GM23338 (cell line): Measurements from ENCODE around the gene VCPKMT. TPM values are rescaled to one million over a fixed set of nuclear protein-coding genes. Genes with fewer than 3 reads are reported as not detected.
A peak's percentile ranks its signal among the peaks of the same experiment; 100 is the strongest.

Experiments used
- ATAC-seq: fragments of 200-7000 bp; cut with Tn5 transposase; 3 replicates; pipeline ENCODE4 v1.9.1; 2020
- DNase-seq: peaks from one replicate; pipeline ENCODE4 v3.0.0-alpha.2; 2015; ENCODE audit warnings: low spot score
- H2AFZ ChIP-seq: fragments of 200-600 bp; sonication (generic); 2 replicates; pipeline ENCODE4 v1.8.0; 2016; ENCODE audit warnings: antibody characterized with exemption, mild to moderate bottlenecking, moderate library complexity
- H3F3A ChIP-seq: fragments of 200-600 bp; sonication (generic); replicated peaks from 2 replicates; pipeline ENCODE4 v1.8.0; 2017; ENCODE audit warnings: antibody characterized with exemption, mixed run types, low read depth
- H3K27ac ChIP-seq: fragments of 200-600 bp; sonication (generic); 2 replicates; pipeline ENCODE4 v1.6.1; 2016; ENCODE audit warnings: low read depth
- H3K27me3 ChIP-seq: fragments of 200-600 bp; sonication (generic); 2 replicates; pipeline ENCODE4 v1.8.0; 2016; ENCODE audit warnings: mild to moderate bottlenecking, mixed run types, moderate library complexity; ENCODE audit not compliant: insufficient read depth
- H3K36me3 ChIP-seq: fragments of 200-600 bp; sonication (generic); 2 replicates; pipeline ENCODE4 v1.8.0; 2016; ENCODE audit warnings: mild to moderate bottlenecking; ENCODE audit not compliant: insufficient read depth
- H3K4me1 ChIP-seq: fragments of 200-600 bp; sonication (generic); 2 replicates; pipeline ENCODE4 v1.8.0; 2016; ENCODE audit warnings: mild to moderate bottlenecking, moderate library complexity; ENCODE audit not compliant: insufficient read depth
- H3K4me2 ChIP-seq: fragments of 200-600 bp; sonication (generic); 2 replicates; pipeline ENCODE4 v1.7.1; 2017; ENCODE audit warnings: mixed run types
- H3K4me3 ChIP-seq: fragments of 200-600 bp; sonication (generic); 2 replicates; pipeline ENCODE4 v1.6.1; 2016; ENCODE audit warnings: mixed run types
- H3K79me2 ChIP-seq: fragments of 200-600 bp; sonication (generic); replicated peaks from 2 replicates; pipeline ENCODE4 v1.8.0; 2017; ENCODE audit warnings: mild to moderate bottlenecking; ENCODE audit not compliant: insufficient read depth
- H3K9me2 ChIP-seq: fragments of 200-600 bp; sonication (generic); 2 replicates; pipeline ENCODE4 v1.8.0; 2017; ENCODE audit not compliant: insufficient read depth
- H4K20me1 ChIP-seq: fragments of 200-600 bp; sonication (generic); replicated peaks from 2 replicates; pipeline ENCODE4 v1.8.0; 2017; ENCODE audit warnings: mild to moderate bottlenecking; ENCODE audit not compliant: insufficient read depth
- H3K27ac Mint-ChIP-seq: 2 replicates; pipeline ENCODE4 v1.8.0; 2020; ENCODE audit warnings: inconsistent platforms, mild to moderate bottlenecking, moderate library complexity, mixed read lengths
- H3K27me3 Mint-ChIP-seq: 3 replicates; pipeline ENCODE4 v1.8.0; 2022; ENCODE audit warnings: low read depth, mild to moderate bottlenecking, moderate library complexity, mixed read lengths, inconsistent platforms; ENCODE audit not compliant: insufficient read depth, poor library complexity
- H3K36me3 Mint-ChIP-seq: 3 replicates; pipeline ENCODE4 v1.8.0; 2021; ENCODE audit warnings: low read depth, mild to moderate bottlenecking, inconsistent platforms, moderate library complexity, mixed read lengths
- H3K4me1 Mint-ChIP-seq: 3 replicates; pipeline ENCODE4 v1.8.0; 2020; ENCODE audit warnings: mild to moderate bottlenecking, inconsistent platforms, mixed read lengths
- H3K4me3 Mint-ChIP-seq: 3 replicates; pipeline ENCODE4 v1.8.0; 2021; ENCODE audit warnings: moderate library complexity, mild to moderate bottlenecking, inconsistent platforms, mixed read lengths
- H3K9me3 Mint-ChIP-seq: 3 replicates; pipeline ENCODE4 v1.8.0; 2020; ENCODE audit warnings: moderate library complexity, mild to moderate bottlenecking, inconsistent platforms, mixed read lengths
- CREB1 ChIP-seq: fragments of 250-450 bp; sonication (Bioruptor Pico); IDR thresholded peaks from 2 replicates; pipeline ENCODE4 v1.5.0; 2020; ENCODE audit warnings: low read depth, mild to moderate bottlenecking, moderate library complexity
- EZH2 ChIP-seq: fragments of 200-600 bp; sonication (generic); IDR thresholded peaks from one replicate; pipeline ENCODE4 v1.8.0; 2017; ENCODE audit warnings: antibody characterized with exemption, mild to moderate bottlenecking, low read depth; ENCODE audit not compliant: unreplicated experiment
- EZH2phosphoT487 ChIP-seq: fragments of 200-600 bp; sonication (generic); IDR thresholded peaks from one replicate; pipeline ENCODE4 v1.8.1; 2018; ENCODE audit warnings: antibody characterized with exemption; ENCODE audit not compliant: unreplicated experiment
- JUNB ChIP-seq: IDR thresholded peaks from one replicate; pipeline ENCODE4 v1.6.1; 2016; ENCODE audit warnings: antibody characterized with exemption; ENCODE audit not compliant: unreplicated experiment
- NANOG ChIP-seq: IDR thresholded peaks from 2 replicates; pipeline ENCODE4 v1.6.1; 2016; ENCODE audit warnings: antibody characterized with exemption, borderline replicate concordance
- POLR2AphosphoS5 ChIP-seq: IDR thresholded peaks from 2 replicates; pipeline ENCODE4 v1.6.1; 2016; ENCODE audit warnings: antibody characterized with exemption, low read depth
- STAT1 ChIP-seq: IDR thresholded peaks from one replicate; pipeline ENCODE4 v1.6.1; 2016; ENCODE audit warnings: antibody characterized with exemption; ENCODE audit not compliant: unreplicated experiment
- ZNF114 ChIP-seq: fragments of 250-450 bp; sonication (Bioruptor Pico); IDR thresholded peaks from 2 replicates; pipeline ENCODE4 v1.5.0; 2020; ENCODE audit warnings: mild to moderate bottlenecking, moderate library complexity
- ZNF331 ChIP-seq: fragments of 250-450 bp; sonication (Bioruptor Pico); IDR thresholded peaks from 2 replicates; pipeline ENCODE4 v1.5.0; 2020; ENCODE audit warnings: low read depth, mild to moderate bottlenecking, moderate library complexity
- ZNF462 ChIP-seq: fragments of 250-450 bp; sonication (Bioruptor Pico); IDR thresholded peaks from 2 replicates; pipeline ENCODE4 v1.5.0; 2020; ENCODE audit warnings: mild to moderate bottlenecking, moderate library complexity
- polyA plus RNA-seq: library from polyadenylated mRNA; unstranded; fragments of >200 nt; fragmentation: Nextera tagmentation; extraction: Ambion mirVana; gene quantifications from 2 replicates; pipeline ENCODE4 v1.2.1, GENCODE V29; 2016
- total RNA-seq: library from RNA; depleted of rRNA; stranded (reverse); fragments of >200 nt; shearing (Covaris generic); gene quantifications from 2 replicates; pipeline ENCODE4 v1.2.3, GENCODE V29; 2014
- TF ChIP-seq, protein P1 (sequence below): IDR thresholded peaks from 2 replicates; pipeline ENCODE4 v1.6.1; 2016; ENCODE audit warnings: antibody characterized with exemption
- TF ChIP-seq, protein P2 (sequence below), 2 experiments: fragments of 200-600 bp in 1 of 2; sonication (generic) in 1 of 2; conservative IDR thresholded peaks; 2 replicates each; pipeline versions ENCODE4 v1.5.1 to v1.6.1; 2016 to 2017; ENCODE audit warnings: antibody characterized with exemption in 2 of 2, low read depth in 2 of 2, mild to moderate bottlenecking in 2 of 2, moderate library complexity in 1 of 2
- TF ChIP-seq, protein P3 (sequence below): IDR thresholded peaks from one replicate; pipeline ENCODE4 v1.6.1; 2018; ENCODE audit warnings: antibody characterized with exemption; ENCODE audit not compliant: unreplicated experiment

Gene VCPKMT
- total and polyA plus RNA-seq, 2 experiments from 2014 or later = 12.3 to 15.8 TPM

GRCh38 chr14:50106178-50106577 is 10.2 kb downstream of the VCPKMT start:
- Mint-ChIP-seq H3K36me3 (peaks cover 33% of the 10 kb centered on the region), H3K27me3 (peaks cover 2% of the 10 kb centered on the region), H3K27ac (no peak overlapping the region), H3K4me1 (peaks cover 13% of the 10 kb centered on the region; the same call in 2 of the 3 replicates), H3K4me3 (no peak overlapping the region), H3K9me3 (no peaks in the 10 kb centered on the region)
- H2AFZ ChIP-seq = no peak overlapping the region
- TF ChIP-seq ZNF462 (CRISPR knock-in tag) (no peak), EZH2 (no peak), STAT1 (no peak), CREB1 (CRISPR knock-in tag) (no peak), ZNF114 (CRISPR knock-in tag) (no peak), POLR2AphosphoS5 (no peak), NANOG (no peak), JUNB (no peak), ZNF331 (CRISPR knock-in tag) (no peak), EZH2phosphoT487 (no peak)
- TF ChIP-seq, protein P1, sequence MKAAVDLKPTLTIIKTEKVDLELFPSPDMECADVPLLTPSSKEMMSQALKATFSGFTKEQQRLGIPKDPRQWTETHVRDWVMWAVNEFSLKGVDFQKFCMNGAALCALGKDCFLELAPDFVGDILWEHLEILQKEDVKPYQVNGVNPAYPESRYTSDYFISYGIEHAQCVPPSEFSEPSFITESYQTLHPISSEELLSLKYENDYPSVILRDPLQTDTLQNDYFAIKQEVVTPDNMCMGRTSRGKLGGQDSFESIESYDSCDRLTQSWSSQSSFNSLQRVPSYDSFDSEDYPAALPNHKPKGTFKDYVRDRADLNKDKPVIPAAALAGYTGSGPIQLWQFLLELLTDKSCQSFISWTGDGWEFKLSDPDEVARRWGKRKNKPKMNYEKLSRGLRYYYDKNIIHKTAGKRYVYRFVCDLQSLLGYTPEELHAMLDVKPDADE = no peak
- TF ChIP-seq, protein P2, sequence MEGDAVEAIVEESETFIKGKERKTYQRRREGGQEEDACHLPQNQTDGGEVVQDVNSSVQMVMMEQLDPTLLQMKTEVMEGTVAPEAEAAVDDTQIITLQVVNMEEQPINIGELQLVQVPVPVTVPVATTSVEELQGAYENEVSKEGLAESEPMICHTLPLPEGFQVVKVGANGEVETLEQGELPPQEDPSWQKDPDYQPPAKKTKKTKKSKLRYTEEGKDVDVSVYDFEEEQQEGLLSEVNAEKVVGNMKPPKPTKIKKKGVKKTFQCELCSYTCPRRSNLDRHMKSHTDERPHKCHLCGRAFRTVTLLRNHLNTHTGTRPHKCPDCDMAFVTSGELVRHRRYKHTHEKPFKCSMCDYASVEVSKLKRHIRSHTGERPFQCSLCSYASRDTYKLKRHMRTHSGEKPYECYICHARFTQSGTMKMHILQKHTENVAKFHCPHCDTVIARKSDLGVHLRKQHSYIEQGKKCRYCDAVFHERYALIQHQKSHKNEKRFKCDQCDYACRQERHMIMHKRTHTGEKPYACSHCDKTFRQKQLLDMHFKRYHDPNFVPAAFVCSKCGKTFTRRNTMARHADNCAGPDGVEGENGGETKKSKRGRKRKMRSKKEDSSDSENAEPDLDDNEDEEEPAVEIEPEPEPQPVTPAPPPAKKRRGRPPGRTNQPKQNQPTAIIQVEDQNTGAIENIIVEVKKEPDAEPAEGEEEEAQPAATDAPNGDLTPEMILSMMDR (conservative IDR thresholded peaks at IDR 0.05; ENCODE audit: low read depth in 2 of 2) = no peak
- TF ChIP-seq, protein P3, sequence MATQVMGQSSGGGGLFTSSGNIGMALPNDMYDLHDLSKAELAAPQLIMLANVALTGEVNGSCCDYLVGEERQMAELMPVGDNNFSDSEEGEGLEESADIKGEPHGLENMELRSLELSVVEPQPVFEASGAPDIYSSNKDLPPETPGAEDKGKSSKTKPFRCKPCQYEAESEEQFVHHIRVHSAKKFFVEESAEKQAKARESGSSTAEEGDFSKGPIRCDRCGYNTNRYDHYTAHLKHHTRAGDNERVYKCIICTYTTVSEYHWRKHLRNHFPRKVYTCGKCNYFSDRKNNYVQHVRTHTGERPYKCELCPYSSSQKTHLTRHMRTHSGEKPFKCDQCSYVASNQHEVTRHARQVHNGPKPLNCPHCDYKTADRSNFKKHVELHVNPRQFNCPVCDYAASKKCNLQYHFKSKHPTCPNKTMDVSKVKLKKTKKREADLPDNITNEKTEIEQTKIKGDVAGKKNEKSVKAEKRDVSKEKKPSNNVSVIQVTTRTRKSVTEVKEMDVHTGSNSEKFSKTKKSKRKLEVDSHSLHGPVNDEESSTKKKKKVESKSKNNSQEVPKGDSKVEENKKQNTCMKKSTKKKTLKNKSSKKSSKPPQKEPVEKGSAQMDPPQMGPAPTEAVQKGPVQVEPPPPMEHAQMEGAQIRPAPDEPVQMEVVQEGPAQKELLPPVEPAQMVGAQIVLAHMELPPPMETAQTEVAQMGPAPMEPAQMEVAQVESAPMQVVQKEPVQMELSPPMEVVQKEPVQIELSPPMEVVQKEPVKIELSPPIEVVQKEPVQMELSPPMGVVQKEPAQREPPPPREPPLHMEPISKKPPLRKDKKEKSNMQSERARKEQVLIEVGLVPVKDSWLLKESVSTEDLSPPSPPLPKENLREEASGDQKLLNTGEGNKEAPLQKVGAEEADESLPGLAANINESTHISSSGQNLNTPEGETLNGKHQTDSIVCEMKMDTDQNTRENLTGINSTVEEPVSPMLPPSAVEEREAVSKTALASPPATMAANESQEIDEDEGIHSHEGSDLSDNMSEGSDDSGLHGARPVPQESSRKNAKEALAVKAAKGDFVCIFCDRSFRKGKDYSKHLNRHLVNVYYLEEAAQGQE = no peak
- 0 out of 2 replicates have a peak, but pooled peaks cover 4% of the 10 kb centered on the region for H3K79me2 ChIP-seq
- H3K4me2 ChIP-seq = no peak overlapping the region
- no peaks in the 10 kb centered on the region for H4K20me1 ChIP-seq
- no peak overlapping the region for H3K4me3 ChIP-seq
- no peak for ATAC-seq
- no peak for DNase-seq
- no peaks in the 10 kb centered on the region for H3K27me3 ChIP-seq
- 0 out of 2 replicates have a peak, but pooled peaks cover 3% of the 10 kb centered on the region for H3F3A ChIP-seq
- H3K27ac ChIP-seq = peak overlapping the region; percentile 12; the same call in 1 of the 2 replicates
- H3K36me3 ChIP-seq = peaks cover 17% of the 10 kb centered on the region
- no peaks in the 10 kb centered on the region for H3K9me2 ChIP-seq
- H3K4me1 ChIP-seq = peaks cover 14% of the 10 kb centered on the region; the same call in 1 of the 2 replicates
